Liver (tissue), 9 donors: ENCODE data around the gene COCH. TPM values are rescaled to one million over a fixed set of nuclear protein-coding genes. Genes with fewer than 3 reads are reported as not detected.

Experiments used
- DNase-seq: peaks from one replicate; pipeline ENCODE4 v3.0.0-alpha.2; 2017; ENCODE audit warnings: low spot score
- H3K27ac ChIP-seq, 2 donors: one replicate each; pipeline ENCODE4 v1.7.0; 2013; ENCODE audit warnings: inconsistent platforms in 2 of 2, low read length in 2 of 2, control low read depth in 1 of 2, low read depth in 1 of 2, mild to moderate bottlenecking in 1 of 2
- H3K27me3 ChIP-seq, 4 donors: one replicate each; pipeline versions ENCODE4 v1.6.1 to v1.7.0; 2013; ENCODE audit warnings: low read length in 3 of 4, inconsistent platforms in 1 of 4, mild to moderate bottlenecking in 1 of 4, moderate library complexity in 1 of 4; ENCODE audit not compliant: control insufficient read depth in 4 of 4, insufficient read depth in 4 of 4
- H3K36me3 ChIP-seq, 4 donors: one replicate each; pipeline versions ENCODE4 v1.6.1 to v1.7.0; 2013; ENCODE audit warnings: low read length in 3 of 4, mild to moderate bottlenecking in 3 of 4, low read depth in 1 of 4, moderate library complexity in 1 of 4; ENCODE audit not compliant: control insufficient read depth in 4 of 4, insufficient read depth in 3 of 4
- H3K4me1 ChIP-seq, 4 donors: one replicate each; pipeline versions ENCODE4 v1.6.1 to v1.7.0; 2013; ENCODE audit warnings: low read length in 3 of 4, mild to moderate bottlenecking in 3 of 4, moderate library complexity in 1 of 4; ENCODE audit not compliant: control insufficient read depth in 4 of 4, insufficient read depth in 4 of 4
- H3K4me3 ChIP-seq, 3 donors: one replicate each; pipeline versions ENCODE4 v1.6.1 to v1.7.0; 2013; ENCODE audit warnings: low read length in 3 of 3, control low read depth in 1 of 3, low read depth in 1 of 3, mild to moderate bottlenecking in 1 of 3
- H3K9ac ChIP-seq, 2 donors: one replicate each; pipeline ENCODE4 v1.7.0; 2013; ENCODE audit warnings: low read length in 2 of 2, mild to moderate bottlenecking in 2 of 2, moderate library complexity in 2 of 2, control low read depth in 1 of 2, low read depth in 1 of 2
- H3K9me3 ChIP-seq, 4 donors: one replicate each; pipeline versions ENCODE4 v1.6.1 to v1.7.0; 2013; ENCODE audit warnings: low read length in 3 of 4; ENCODE audit not compliant: control insufficient read depth in 4 of 4
- ATF3 ChIP-seq: IDR thresholded peaks from 2 replicates; pipeline ENCODE4 v1.6.1; 2016; ENCODE audit warnings: antibody characterized with exemption
- CTCF ChIP-seq: fragments of 150-350 bp; IDR thresholded peaks from 2 replicates; pipeline ENCODE4 v1.5.1; 2017; ENCODE audit warnings: improper control_type of control experiment, low read depth, low read length; ENCODE audit not compliant: missing input control
- EGR1 ChIP-seq, 2 donors: IDR thresholded peaks; 2 replicates each; pipeline ENCODE4 v1.6.1; 2016 to 2018; ENCODE audit warnings: antibody characterized with exemption in 2 of 2, low read depth in 2 of 2
- FOXA1 ChIP-seq: IDR thresholded peaks from 2 replicates; pipeline ENCODE4 v1.6.1; 2016; ENCODE audit warnings: antibody characterized with exemption
- FOXA2 ChIP-seq: IDR thresholded peaks from 2 replicates; pipeline ENCODE4 v1.6.1; 2016; ENCODE audit warnings: antibody characterized with exemption
- GABPA ChIP-seq, 2 donors: IDR thresholded peaks in 1 of 2; conservative IDR thresholded peaks in 1 of 2; 2 replicates each; pipeline ENCODE4 v1.6.1; 2016; ENCODE audit warnings: antibody characterized with exemption in 2 of 2, mild to moderate bottlenecking in 1 of 2, moderate library complexity in 1 of 2
- HNF4A ChIP-seq, 2 donors: conservative IDR thresholded peaks; 2 replicates each; pipeline ENCODE4 v1.6.1; 2016; ENCODE audit warnings: antibody characterized with exemption in 2 of 2, mild to moderate bottlenecking in 2 of 2
- HNF4G ChIP-seq: IDR thresholded peaks from 2 replicates; pipeline ENCODE4 v1.6.1; 2016; ENCODE audit warnings: antibody characterized with exemption
- JUND ChIP-seq, 2 donors: IDR thresholded peaks; 2 replicates each; pipeline ENCODE4 v1.6.1; 2016; ENCODE audit warnings: antibody characterized with exemption in 2 of 2
- MAX ChIP-seq: IDR thresholded peaks from 2 replicates; pipeline ENCODE4 v1.6.1; 2016; ENCODE audit warnings: antibody characterized with exemption
- NR2F2 ChIP-seq: IDR thresholded peaks from 2 replicates; pipeline ENCODE4 v1.6.1; 2016; ENCODE audit warnings: antibody characterized with exemption
- RAD21 ChIP-seq, 2 donors: IDR thresholded peaks; 2 replicates each; pipeline ENCODE4 v1.6.1; 2016; ENCODE audit warnings: antibody characterized with exemption in 2 of 2, mild to moderate bottlenecking in 2 of 2
- RXRA ChIP-seq, 2 donors: IDR thresholded peaks; 2 replicates each; pipeline ENCODE4 v1.6.1; 2017 to 2018; ENCODE audit warnings: antibody characterized with exemption in 2 of 2, mild to moderate bottlenecking in 1 of 2
- SP1 ChIP-seq: IDR thresholded peaks from 2 replicates; pipeline ENCODE4 v1.6.1; 2018; ENCODE audit warnings: antibody characterized with exemption, mild to moderate bottlenecking
- TAF1 ChIP-seq: conservative IDR thresholded peaks from 2 replicates; pipeline ENCODE4 v1.6.1; 2016; ENCODE audit warnings: antibody characterized with exemption, mild to moderate bottlenecking
- YY1 ChIP-seq: IDR thresholded peaks from 2 replicates; pipeline ENCODE4 v1.6.1; 2016; ENCODE audit warnings: antibody characterized with exemption, mild to moderate bottlenecking
- WGBS: extraction: QIAGEN DNeasy Blood & Tissue Kit; methylation state at CpG from one replicate; pipeline ENCODE4 v1.1.7; 2013; 5-methylcytosine and 5-hydroxymethylcytosine counted together
- polyA plus RNA-seq, 2 donors: library from polyadenylated mRNA; stranded (reverse) in 1 of 2; unstranded in 1 of 2; fragments of 200-250 nt in 1 of 2; fragments of >200 nt in 1 of 2; fragmentation: Nextera tagmentation in 1 of 2; extraction: Ambion mirVana in 1 of 2; gene quantifications; one replicate each; pipeline versions ENCODE4 v1.2.1 to v1.2.3, GENCODE V29; 2013 to 2015
- total RNA-seq, 2 donors: library from RNA; depleted of rRNA; stranded (reverse); fragments of >200 nt; gene quantifications; one replicate each; pipeline ENCODE4 v1.2.3, GENCODE V29; 2014
- TF ChIP-seq, protein P1 (sequence below): IDR thresholded peaks from 2 replicates; pipeline ENCODE4 v1.6.1; 2016; ENCODE audit warnings: antibody characterized with exemption, mild to moderate bottlenecking
- donor health status: healthy.
- donor health status: healthy.
- donor health status: healthy.
- donor health status: healthy.
- donor health status: healthy.

Gene COCH
- total and polyA plus RNA-seq, 4 donors, result 0.33 to 2.5 (median 0.49) TPM

DNA sequence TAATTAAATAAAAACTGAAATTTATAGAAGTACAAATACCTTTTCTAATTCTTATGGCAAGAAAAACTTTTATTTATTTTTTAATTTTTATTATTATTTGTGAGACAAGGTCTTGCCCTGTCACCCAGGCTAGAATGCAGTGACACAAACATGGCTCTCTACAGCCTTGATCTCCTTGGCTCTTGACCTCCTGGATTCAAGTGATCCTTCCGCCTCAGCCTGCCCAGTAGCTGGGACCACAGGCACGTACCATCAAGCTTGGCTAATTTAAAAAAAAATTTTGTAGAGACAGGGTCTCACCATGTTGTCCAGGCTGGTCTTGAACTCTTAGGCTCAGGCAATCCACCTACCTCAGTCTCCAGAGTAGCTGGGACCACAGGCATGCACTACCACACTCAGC, 47.4 kb downstream of the COCH start:
- no peak overlapping the region for H3K4me3 ChIP-seq
- H3K27ac ChIP-seq, result no peak overlapping the region
- peaks cover 2 to 10% (median 6%) of the 10 kb centered on the region in 4 donors for H3K36me3 ChIP-seq
- WGBS, result 96% methylated on average over 2 of the region's 2 CpGs
- no peaks in the 10 kb centered on the region for H3K9me3 ChIP-seq
- H3K4me1 ChIP-seq, result no peaks in the 10 kb centered on the region
- no peak overlapping the region for H3K9ac ChIP-seq
- H3K27me3 ChIP-seq, result no peaks in the 10 kb centered on the region
- TF ChIP-seq, protein P1, sequence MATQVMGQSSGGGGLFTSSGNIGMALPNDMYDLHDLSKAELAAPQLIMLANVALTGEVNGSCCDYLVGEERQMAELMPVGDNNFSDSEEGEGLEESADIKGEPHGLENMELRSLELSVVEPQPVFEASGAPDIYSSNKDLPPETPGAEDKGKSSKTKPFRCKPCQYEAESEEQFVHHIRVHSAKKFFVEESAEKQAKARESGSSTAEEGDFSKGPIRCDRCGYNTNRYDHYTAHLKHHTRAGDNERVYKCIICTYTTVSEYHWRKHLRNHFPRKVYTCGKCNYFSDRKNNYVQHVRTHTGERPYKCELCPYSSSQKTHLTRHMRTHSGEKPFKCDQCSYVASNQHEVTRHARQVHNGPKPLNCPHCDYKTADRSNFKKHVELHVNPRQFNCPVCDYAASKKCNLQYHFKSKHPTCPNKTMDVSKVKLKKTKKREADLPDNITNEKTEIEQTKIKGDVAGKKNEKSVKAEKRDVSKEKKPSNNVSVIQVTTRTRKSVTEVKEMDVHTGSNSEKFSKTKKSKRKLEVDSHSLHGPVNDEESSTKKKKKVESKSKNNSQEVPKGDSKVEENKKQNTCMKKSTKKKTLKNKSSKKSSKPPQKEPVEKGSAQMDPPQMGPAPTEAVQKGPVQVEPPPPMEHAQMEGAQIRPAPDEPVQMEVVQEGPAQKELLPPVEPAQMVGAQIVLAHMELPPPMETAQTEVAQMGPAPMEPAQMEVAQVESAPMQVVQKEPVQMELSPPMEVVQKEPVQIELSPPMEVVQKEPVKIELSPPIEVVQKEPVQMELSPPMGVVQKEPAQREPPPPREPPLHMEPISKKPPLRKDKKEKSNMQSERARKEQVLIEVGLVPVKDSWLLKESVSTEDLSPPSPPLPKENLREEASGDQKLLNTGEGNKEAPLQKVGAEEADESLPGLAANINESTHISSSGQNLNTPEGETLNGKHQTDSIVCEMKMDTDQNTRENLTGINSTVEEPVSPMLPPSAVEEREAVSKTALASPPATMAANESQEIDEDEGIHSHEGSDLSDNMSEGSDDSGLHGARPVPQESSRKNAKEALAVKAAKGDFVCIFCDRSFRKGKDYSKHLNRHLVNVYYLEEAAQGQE, result no peak
- no peak for TF ChIP-seq FOXA2
- no peak for TF ChIP-seq MAX
- no peak for TF ChIP-seq EGR1 (IDR thresholded peaks at IDR 0.05; ENCODE audit: low read depth in 2 of 2)
- TF ChIP-seq ATF3, result no peak
- TF ChIP-seq TAF1, result no peak
- TF ChIP-seq RXRA (IDR thresholded peaks at IDR 0.05), result no peak
- TF ChIP-seq NR2F2, result no peak
- TF ChIP-seq GABPA (IDR thresholded peaks at IDR 0.05 in 1 of 2, conservative IDR thresholded peaks at IDR 0.05 in 1 of 2), result no peak
- no peak for TF ChIP-seq RAD21 (IDR thresholded peaks at IDR 0.05)
- TF ChIP-seq HNF4G, result no peak
- no peak for TF ChIP-seq YY1
- no peak for TF ChIP-seq JUND (IDR thresholded peaks at IDR 0.05)
- DNase-seq, result no peak

- H3K4me1 ChIP-seq, result no peaks in the 10 kb centered on the region
- no peak for DNase-seq
- H3K27ac ChIP-seq, result no peak overlapping the region
- 97% methylated on average over 2 of the region's 2 CpGs for WGBS
- TF ChIP-seq FOXA1 (no peak), HNF4A (conservative IDR thresholded peaks at IDR 0.05) (no peak), HNF4G (no peak), CTCF (no peak), TAF1 (no peak), RXRA (IDR thresholded peaks at IDR 0.05) (no peak), EGR1 (IDR thresholded peaks at IDR 0.05; ENCODE audit: low read depth in 2 of 2) (no peak), FOXA2 (no peak), ATF3 (no peak), GABPA (IDR thresholded peaks at IDR 0.05 in 1 of 2, conservative IDR thresholded peaks at IDR 0.05 in 1 of 2) (no peak), MAX (no peak), YY1 (no peak), RAD21 (IDR thresholded peaks at IDR 0.05) (no peak), SP1 (no peak)
- TF ChIP-seq, protein P1, result no peak
- H3K36me3 ChIP-seq, result peaks cover 0 to 10% (median 3%) of the 10 kb centered on the region in 4 donors
- no peak overlapping the region for H3K4me3 ChIP-seq
- no peak overlapping the region for H3K9ac ChIP-seq
- no peaks in the 10 kb centered on the region for H3K9me3 ChIP-seq
- no peaks in the 10 kb centered on the region for H3K27me3 ChIP-seq
Observed at GRCh38 chr14:30925254-30925653, 50.9 kb downstream of the COCH start.
